GM19438 (cell line): ENCODE data around the gene TPGS2.
"Not testable (repeated sequence)": the region's sequence is repeated elsewhere in the genome, so short reads cannot be mapped to it uniquely, and the experiment has no call there.

Experiments used
- ATAC-seq: cut with Tn5 transposase; IDR thresholded peaks from one replicate; pipeline ENCODE4 v1.9.1; 2021; ENCODE audit warnings: low read depth; ENCODE audit not compliant: unreplicated experiment

The TPGS2 gene

GRCh38 chr18:36780748-36781147, 48.1 kb downstream of the TPGS2 start:
- ATAC-seq: no peak

- ATAC-seq: no peak
Measured at GRCh38 chr18:36777566-36777965, 51.2 kb downstream of the TPGS2 start.

GRCh38 chr18:36776650-36777049, 52.2 kb downstream of the TPGS2 start:
- no peak for ATAC-seq

- ATAC-seq: no peak
Measured at GRCh38 chr18:36775396-36775795, 53.4 kb downstream of the TPGS2 start.

- ATAC-seq: no peak
Measured at GRCh38 chr18:36772241-36772723, 56.5 kb downstream of the TPGS2 start.

GRCh38 chr18:36771245-36771644, 57.6 kb downstream of the TPGS2 start:
- no peak for ATAC-seq

- no peak for ATAC-seq
Measured at GRCh38 chr18:36770315-36770946, 58.4 kb downstream of the TPGS2 start.

GRCh38 chr18:36769611-36770314, 59.0 kb downstream of the TPGS2 start:
- no peak for ATAC-seq

GRCh38 chr18:36769172-36769571, 59.6 kb downstream of the TPGS2 start:
- ATAC-seq: no peak

- ATAC-seq: no peak
Measured at GRCh38 chr18:36766836-36767235, 62.0 kb downstream of the TPGS2 start.

GRCh38 chr18:36762965-36763364, 65.8 kb downstream of the TPGS2 start:
- ATAC-seq: not testable (repeated sequence)

- ATAC-seq: no peak
Measured at GRCh38 chr18:36762074-36762473, 66.7 kb downstream of the TPGS2 start.

GRCh38 chr18:36761186-36761698, 67.6 kb downstream of the TPGS2 start:
- ATAC-seq: no peak

- ATAC-seq: no peak
Measured at GRCh38 chr18:36760598-36760997, 68.2 kb downstream of the TPGS2 start.

GRCh38 chr18:36759167-36759776, 69.5 kb downstream of the TPGS2 start:
- no peak for ATAC-seq

- no peak for ATAC-seq
Measured at GRCh38 chr18:36758623-36759022, 70.2 kb downstream of the TPGS2 start.

GRCh38 chr18:36757991-36758390, 70.8 kb downstream of the TPGS2 start:
- ATAC-seq: no peak

GRCh38 chr18:36757081-36757480, 71.7 kb downstream of the TPGS2 start:
- no peak for ATAC-seq

- ATAC-seq: no peak
Measured at GRCh38 chr18:36756242-36756641, 72.6 kb downstream of the TPGS2 start.

- ATAC-seq: no peak
Measured at GRCh38 chr18:36752929-36753865, 75.6 kb downstream of the TPGS2 start.
